Globus pallidus (tissue), 1 donor: ENCODE data around the gene S100PBP.

ENCODE experiments used
- DNase-seq: peaks from one replicate; pipeline ENCODE4 v3.0.0-alpha.2; 2015; ENCODE audit warnings: low spot score

Gene S100PBP

DNA sequence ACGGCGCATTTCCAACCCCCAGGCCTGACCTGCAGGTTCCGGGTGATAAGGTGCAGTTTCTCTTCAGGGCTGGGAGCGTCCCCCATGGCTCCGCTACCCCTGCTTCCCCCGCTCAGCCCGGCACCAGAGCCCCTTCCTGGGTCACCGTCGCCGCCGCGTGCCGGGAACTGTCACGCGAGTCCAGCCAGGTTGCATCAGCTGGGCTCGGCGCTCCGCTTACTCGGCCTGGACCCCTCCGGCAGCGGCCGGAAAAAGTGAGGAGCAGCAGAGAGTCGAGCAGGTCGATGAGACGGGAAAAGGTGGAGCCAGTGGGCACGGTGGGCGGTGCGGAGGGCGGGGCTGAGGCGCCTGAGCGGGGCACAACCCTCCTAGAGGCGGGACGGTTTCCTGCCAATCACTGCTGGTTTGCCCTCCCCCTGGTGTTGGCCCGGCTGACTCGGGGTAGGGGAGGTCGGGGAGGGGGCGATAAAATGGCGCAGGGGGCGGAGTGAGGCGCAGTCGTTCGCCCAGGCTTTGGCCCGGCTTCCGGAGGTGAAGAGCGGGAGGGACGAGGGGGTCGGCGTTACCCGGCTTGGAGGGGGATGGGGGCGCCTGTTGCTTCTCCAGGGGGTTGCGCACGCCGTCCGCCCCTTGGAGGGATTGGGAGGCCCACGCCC is at the start of gene S100PBP, which contains the start of gene YARS1:
Gene S100PBP, plus strand, starts transcription at position 495 of the 656 bp plus-strand sequence. CDS start 8,447 bp downstream, outside the sequence.
Gene YARS1, minus strand, starts transcription at position 200 of the 656 bp plus-strand sequence. Its CDS starts 114 bp downstream, at position 86.
- peak; percentile 98 for DNase-seq

DNA sequence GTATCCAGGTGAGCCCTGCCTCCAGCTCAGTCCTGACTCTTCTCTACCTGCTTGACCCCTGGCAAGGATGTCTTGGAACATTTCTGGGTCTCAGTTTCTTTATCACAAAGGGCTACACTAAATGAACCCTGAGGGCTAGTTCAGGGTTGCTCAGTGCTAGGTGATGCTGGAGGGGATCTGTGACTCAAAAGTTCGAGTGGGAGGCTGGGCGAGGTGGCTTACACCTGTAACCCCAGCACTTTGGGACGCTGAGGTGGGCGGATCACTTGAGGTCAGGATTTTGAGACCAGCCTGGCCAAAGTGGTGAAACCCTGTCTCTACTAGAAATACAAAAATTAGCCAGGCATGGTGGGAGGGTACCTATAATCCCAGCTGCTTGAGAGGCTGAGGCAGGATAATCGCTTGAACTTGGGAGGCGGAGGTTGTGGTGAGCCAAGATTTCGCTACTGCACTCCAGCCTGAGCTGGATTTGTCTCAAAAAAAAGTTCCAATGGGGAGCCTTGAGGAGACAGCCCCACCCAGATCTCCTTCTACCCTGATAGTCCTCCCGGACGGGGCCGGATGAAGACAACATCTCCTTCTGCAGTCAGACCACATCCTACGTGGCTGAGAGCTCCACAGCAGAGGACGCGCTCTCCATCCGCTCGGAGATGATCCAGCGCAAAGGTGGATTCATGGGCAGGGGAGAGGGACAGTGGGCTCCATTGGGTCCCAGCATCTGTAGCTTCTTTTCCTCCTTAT is 49.2 kb upstream of the S100PBP start:
- DNase-seq = no peak

DNA sequence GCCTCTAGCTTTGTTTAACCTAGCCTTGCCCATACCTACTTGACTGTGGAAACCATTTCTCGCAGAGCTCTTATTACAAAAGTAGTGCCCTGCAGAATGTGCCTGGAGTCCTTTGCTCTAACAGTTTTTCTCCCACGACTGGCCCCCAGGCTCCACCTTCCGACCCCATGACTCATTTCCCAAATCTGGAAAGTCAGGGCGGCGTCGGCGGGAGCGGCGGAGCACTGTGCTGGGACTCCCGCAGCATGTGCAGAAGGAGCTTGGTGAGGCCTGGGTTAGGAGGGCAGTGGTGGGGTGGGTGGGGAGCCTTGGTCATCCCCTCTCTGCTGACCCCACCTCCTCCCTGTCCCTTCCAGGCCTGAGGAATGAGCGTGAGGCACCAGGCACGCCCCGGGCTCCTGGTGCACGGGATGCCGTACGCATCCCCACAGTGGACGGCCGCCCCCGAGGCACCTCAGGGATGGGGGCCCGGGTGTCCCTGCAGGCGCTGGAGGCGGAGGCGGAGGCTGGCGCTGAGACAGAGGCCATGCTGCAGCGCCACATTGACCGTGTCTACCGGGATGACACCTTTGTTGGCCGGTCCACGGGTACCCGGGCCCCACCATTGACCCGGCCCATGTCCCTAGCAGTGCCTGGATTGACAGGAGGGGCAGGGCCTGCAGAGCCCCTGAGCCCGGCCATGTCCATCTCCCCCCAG is 47.8 kb upstream of the S100PBP start:
- no peak for DNase-seq

DNA sequence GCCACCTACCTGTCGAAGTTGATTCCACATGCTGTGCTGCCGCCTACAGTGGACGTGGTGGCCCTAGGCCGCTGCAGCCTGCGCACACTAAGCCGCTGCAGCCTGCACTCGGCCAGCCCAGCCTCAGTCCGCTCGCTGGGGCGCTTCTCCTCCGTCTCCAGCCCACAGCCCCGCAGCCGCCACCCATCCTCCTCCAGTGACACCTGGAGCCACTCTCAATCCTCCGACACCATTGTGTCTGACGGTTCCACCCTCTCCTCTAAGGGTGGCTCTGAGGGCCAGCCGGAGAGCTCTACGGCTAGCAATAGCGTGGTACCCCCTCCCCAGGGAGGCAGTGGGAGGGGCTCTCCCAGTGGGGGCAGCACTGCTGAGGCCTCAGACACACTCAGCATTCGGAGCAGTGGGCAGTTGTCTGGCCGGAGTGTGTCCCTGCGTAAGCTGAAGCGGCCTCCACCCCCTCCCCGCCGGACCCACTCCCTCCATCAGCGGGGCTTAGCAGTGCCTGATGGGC is 47.2 kb upstream of the S100PBP start:
- DNase-seq = no peak

DNA sequence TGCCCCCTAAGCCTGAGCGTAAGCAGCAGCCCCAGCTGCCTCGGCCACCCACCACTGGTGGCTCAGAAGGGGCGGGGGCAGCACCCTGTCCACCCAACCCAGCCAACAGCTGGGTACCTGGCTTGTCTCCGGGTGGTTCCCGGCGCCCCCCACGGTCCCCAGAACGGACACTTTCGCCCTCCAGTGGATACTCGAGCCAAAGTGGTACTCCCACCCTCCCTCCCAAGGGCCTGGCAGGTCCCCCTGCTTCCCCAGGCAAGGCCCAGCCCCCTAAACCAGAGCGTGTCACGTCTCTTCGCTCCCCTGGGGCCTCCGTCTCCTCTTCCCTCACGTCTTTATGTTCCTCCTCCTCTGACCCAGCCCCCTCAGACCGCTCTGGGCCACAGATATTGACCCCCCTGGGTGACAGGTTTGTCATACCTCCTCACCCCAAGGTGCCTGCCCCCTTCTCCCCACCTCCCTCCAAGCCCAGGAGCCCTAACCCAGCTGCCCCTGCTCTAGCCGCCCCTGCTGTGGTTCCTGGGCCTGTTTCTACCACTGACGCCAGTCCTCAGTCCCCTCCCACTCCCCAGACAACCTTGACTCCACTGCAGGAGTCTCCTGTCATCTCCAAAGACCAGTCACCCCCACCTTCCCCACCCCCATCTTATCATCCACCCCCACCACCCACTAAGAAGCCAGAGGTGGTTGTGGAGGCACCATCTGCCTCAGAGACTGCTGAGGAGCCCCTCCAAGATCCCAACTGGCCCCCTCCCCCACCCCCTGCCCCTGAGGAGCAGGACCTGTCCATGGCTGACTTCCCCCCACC is 46.5 kb upstream of the S100PBP start:
- DNase-seq = no peak

DNA sequence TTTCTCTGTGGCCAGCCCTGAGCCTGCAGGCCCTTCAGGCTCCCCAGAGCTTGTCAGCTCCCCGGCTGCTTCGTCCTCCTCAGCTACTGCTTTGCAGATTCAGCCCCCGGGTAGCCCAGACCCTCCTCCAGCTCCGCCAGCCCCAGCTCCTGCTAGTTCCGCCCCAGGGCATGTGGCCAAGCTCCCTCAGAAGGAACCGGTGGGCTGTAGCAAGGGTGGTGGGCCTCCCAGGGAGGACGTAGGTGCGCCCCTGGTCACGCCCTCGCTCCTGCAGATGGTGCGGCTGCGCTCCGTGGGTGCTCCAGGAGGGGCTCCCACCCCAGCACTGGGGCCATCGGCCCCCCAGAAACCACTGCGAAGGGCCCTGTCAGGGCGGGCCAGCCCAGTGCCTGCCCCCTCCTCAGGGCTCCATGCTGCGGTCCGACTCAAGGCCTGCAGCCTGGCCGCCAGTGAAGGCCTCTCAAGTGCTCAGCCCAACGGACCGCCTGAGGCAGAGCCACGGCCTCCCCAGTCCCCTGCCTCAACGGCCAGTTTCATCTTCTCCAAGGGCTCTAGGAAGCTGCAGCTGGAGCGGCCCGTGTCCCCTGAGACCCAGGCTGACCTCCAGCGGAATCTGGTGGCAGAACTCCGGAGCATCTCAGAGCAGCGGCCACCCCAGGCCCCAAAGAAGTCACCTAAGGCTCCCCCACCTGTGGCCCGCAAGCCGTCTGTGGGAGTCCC is 45.7 kb upstream of the S100PBP start:
- no peak for DNase-seq

DNA sequence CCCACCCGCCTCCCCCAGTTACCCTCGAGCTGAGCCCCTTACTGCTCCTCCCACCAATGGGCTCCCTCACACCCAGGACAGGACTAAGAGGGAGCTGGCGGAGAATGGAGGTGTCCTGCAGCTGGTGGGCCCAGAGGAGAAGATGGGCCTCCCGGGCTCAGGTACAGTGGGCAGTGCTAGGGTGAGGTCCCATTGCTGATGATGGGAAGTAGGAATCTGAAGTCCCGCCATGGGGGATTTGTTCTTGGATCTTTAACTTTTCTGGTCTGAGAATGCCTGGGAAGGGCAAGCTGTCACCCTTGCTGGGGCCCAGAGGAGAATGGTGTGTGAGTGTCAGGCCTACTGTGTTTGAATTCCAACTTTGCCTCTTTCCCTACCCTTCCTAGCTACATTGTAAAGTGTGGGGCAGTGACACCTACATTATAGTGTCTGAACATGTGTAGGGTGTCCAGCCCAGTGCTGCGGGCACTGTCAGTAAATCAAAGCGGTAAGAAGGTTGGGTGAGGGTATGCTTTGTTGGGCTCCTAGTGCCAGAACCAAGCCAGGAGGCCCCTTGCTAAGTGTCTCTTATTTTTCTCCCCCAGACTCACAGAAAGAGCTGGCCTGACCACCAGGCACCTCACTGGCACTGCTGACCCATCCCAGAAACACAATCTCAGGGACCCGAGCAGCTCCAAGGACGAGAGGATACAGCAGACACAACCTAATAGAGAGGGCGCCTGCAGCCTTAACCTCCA is 45.0 kb upstream of the S100PBP start:
- DNase-seq = no peak

DNA sequence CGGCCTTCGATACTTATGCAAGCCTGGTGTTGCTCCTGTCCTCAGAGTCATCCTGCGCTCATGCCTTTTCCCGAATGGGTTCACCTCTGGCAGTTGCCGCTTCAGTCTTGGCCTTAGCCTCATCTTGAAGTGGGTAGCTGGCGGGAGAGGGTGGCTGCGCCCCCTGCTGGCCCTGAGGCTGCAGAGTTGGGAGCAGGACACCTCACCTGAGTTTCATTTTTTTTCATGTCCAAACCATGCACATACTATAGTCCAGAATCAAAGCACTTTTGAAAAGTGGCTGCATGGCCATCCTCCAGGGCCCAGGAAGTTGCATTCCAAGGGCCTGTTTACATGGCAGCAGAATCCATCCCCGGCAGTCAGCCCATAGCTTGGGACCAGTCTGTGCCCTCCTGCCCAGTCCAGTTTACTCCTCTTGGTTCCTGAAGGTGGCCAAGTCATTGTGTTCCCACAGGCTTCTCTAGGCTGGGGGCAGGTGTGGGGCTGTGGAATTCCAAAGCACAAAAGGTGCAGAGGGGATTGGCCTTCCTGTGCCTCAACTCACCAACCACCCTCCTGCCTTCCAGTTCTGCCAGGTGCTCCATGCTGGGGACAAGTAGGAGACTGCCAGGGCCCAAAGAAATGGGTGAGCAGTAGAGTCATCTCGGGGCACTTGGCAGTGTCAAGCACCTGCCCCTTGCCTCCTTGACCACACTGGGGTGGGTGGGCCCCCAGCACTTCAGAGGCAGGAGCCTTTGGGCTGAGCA is 44.3 kb upstream of the S100PBP start:
- peak; percentile 47 for DNase-seq

DNA sequence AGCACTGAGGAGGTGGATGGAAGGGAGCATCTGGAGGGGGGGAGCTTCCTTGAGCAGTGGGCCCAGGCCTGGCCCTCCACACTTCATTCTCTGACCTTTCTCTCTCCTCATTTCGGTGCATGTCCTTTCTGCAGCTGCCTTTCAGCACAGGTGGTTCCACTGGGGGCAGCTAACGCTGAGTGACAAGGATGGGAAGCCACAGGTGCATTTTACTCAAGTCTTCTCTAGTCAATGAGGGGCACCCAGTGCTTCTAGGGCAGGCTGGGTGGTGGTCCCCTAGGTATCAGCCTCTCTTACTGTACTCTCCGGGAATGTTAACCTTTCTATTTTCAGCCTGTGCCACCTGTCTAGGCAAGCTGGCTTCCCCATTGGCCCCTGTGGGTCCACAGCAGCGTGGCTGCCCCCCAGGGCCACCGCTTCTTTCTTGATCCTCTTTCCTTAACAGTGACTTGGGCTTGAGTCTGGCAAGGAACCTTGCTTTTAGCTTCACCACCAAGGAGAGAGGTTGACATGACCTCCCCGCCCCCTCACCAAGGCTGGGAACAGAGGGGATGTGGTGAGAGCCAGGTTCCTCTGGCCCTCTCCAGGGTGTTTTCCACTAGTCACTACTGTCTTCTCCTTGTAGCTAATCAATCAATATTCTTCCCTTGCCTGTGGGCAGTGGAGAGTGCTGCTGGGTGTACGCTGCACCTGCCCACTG is 43.5 kb upstream of the S100PBP start:
- no peak for DNase-seq

DNA sequence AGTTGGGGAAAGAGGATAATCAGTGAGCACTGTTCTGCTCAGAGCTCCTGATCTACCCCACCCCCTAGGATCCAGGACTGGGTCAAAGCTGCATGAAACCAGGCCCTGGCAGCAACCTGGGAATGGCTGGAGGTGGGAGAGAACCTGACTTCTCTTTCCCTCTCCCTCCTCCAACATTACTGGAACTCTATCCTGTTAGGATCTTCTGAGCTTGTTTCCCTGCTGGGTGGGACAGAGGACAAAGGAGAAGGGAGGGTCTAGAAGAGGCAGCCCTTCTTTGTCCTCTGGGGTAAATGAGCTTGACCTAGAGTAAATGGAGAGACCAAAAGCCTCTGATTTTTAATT is 43.0 kb upstream of the S100PBP start:
- DNase-seq = no peak

DNA sequence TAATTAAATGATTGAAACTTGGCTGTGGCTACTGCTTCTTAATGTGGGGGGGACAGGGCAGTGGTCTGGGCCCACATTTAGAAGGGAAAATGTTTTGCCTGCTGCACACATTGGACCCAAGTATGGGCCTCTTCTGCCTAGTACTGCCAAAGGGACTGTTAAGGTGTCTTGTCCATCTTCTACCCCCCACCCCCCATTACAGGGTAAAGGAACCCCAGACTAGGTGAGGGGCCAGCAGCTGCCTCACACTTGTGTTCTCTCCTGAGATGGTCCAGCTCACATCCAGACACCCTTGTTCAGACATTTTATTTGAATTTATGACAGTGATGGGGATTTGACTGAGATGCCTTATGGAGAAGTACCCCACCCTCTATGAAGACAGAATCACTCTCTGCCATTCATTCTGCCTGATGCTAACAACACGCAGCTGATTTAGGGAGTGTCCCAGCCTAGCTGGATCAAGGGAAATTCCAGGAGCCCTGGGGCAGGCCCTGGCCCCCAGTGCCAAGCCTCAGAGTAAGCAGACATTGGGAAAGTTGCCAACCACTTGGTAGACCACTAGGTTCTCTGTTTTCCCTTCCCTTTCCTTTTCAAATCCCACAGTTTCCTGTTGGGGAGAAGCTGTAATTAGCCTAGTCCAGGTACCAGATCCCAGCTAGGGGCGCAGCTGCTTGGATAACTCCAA is 42.4 kb upstream of the S100PBP start:
- DNase-seq = no peak

DNA sequence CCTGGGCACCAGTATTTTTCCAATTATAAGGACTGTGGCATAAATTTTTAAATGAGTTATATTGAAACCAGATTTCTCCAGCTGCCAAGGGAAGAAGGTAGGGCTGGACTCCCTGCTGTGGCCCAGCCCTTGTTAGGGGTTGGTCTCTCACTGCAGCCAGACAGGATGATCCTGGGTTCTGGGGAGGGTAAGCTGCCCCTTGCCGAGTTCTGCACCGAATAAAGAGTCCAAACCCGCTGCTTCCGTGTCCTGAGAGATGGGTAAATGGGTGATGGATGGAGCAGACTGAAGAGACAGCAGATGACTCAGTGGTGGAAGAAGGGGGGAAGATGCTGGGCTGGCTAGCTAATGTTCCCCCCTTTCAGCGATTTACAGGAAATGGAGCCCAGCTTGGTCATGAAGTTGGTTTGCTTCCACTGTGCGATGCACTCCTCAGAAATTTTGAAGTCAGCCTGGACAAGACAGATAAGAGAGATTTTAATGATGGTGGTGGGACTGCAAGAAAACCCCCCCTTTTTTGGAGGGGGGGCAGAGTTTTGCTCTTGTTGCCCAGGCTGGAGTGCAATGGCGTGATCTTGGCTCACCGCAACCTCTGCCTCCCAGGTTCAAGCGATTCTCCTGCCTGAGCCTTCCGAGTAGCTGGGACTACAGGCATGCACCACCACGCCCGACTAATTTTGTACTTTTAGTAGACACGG is 41.7 kb upstream of the S100PBP start:
- no peak for DNase-seq

DNA sequence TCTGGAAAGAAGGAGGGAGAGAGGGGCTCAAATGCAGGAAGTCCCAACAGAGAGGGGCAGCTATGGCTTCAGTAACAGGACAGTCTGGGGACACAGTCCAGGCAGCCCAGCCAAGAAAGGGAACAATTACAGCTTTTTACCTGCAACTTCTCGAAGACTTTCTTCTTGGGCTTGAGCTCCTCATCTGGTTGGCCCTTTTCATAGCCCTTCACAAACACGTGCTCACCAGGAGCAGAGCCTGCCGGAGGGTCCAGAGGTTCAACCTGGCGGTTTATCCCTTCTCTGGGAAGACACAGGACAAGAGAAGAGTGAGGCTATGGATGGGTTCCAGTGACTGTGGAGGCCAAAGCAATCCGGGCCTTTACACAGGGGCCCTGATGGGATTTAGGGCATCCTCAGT is 38.2 kb upstream of the S100PBP start:
- no peak for DNase-seq

DNA sequence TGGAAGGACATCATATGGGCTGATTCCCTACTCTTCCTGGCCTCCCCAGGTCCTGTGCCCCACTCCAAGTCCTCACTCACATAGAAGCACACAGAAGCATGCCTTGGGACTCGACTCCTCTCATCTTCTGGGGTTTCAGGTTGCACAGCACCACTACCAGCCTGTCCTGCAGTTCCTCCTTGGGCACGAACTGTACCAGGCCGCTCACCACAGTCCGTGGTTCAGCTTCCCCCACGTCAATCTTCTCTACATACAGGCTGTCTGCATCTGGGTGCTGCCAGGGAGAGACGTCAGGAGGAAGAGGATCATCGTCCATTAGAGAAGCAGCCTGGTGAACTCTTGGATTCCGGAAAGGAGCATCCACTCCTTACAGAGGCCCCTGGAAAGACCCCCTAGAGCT is 37.4 kb upstream of the S100PBP start:
- DNase-seq = no peak

DNA sequence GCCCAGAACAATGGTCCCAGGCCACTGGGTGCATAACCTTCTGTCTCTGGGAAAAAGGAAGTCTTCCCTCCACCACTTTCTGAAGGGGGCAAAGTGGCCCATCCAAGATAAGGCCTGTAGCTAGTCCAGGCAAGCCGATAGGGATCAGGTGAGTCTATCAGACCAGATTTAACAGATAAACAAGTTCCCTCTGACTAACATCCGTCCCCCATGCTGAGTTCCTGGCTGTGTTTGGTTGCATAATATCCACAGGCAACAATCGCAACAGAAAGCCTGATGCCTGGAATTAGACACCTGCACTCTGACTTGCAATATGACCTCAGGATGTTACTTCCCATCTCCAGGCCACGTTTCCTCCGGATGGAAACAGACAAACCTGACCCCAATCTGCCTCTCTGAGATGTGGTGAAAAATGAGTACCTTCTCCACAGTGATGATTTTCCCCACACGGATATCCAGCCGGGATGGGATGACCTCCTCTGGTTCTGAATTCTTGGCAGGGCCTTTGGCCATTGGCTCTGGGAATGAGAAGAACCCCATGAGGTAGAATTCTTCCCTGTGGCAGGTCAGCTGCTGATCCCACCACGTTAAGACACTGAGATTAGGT is 36.7 kb upstream of the S100PBP start:
- no peak for DNase-seq

DNA sequence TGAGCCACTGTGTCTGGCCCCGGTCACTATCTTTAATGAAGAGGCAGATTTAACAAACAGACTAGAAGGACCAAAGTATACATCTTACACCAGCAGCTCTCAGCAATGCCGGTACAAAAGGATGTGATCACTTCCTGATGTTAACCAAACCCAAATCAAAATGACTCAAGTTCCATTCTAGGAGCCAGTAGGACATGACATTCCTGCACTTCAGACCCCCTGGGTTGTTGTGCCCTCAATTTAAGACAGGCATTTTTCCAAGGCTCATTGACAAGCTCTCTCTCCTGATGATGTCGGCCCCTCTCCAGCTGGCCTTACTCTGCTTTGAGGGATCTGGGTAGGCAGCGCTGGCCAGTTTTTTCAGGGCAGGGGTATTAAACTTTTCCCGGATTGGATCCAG is 35.4 kb upstream of the S100PBP start:
- DNase-seq = no peak

DNA sequence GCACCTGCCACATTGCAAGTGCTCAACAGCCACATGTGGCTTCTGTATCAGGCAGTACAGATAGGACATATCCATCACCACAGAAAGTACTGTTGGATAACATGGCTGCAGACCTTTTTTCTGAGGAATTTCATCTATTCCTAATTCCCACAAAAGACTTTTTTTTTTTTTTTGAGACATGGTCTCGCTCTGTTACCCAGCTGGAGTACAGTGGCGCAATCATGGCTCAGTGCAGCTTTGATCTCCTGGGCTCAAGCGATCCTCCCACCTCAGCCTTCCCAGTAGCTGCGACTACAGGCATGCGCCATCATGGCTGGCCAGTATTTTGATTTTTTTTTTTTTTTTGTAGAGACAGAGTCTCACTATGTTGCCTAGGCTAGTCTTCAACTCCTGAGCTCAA is 33.6 kb upstream of the S100PBP start:
- DNase-seq = no peak

DNA sequence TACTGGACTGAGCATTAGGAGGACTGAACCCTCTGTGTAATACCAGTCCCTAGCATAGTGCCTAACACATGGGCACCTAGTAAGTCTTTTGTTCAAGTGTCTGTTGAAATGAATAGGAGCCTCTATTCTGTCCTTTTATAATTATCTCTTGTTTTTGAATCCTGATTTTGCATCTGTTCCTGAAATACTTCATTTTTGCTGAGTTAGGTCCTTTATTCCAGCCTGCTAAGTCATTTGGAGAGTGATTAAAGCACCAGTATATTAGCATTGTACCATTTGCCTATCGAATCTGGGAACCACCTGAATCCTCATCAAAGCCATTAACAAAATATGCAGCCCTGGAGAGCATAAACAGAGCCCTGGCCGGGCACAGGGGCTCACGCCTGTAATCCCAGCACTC is 32.6 kb upstream of the S100PBP start:
- DNase-seq = no peak
